Measurements from ENCODE around the gene SANBR. TPM values are rescaled to one million over a fixed set of nuclear protein-coding genes. Genes with fewer than 3 reads are reported as not detected.

The SANBR gene
- total RNA-seq, 4 donors from 2014 or later = 5.3 to 16.3 (median 7.8) TPM

DNA sequence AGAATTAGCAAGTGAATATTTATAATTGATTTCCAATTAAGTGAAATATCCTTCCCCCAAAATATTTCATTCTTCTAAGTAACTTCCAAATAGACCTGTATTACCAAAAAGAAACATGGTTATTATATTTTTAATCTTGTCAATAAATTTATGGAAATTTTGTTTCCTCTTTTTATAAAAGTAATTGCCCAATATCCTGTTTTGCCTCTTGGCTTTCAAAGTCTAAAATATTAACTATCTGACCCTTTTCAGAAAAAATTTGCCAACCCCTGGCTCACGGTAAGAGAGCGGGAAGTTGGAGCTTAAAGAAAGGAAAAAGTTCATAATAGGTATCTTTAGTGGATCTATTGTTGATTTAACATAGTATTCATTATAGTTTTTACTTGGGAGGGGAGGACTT is 20.4 kb upstream of the SANBR start:
- Histone ChIP-seq H3K27me3 (no peaks in the 10 kb centered on the region), H3K27ac (peak overlapping the region in 1 of 3 donors; percentile 19), H3K4me3 (replicated peaks in 1 of 3) (no peak overlapping the region), H3K36me3 (peaks cover 15 to 18% of the 10 kb centered on the region in 2 donors), H3K9me3 (no peaks in the 10 kb centered on the region), H3K4me1 (peaks cover 2 to 11% of the 10 kb centered on the region in 2 donors)
- TF ChIP-seq, protein P1, sequence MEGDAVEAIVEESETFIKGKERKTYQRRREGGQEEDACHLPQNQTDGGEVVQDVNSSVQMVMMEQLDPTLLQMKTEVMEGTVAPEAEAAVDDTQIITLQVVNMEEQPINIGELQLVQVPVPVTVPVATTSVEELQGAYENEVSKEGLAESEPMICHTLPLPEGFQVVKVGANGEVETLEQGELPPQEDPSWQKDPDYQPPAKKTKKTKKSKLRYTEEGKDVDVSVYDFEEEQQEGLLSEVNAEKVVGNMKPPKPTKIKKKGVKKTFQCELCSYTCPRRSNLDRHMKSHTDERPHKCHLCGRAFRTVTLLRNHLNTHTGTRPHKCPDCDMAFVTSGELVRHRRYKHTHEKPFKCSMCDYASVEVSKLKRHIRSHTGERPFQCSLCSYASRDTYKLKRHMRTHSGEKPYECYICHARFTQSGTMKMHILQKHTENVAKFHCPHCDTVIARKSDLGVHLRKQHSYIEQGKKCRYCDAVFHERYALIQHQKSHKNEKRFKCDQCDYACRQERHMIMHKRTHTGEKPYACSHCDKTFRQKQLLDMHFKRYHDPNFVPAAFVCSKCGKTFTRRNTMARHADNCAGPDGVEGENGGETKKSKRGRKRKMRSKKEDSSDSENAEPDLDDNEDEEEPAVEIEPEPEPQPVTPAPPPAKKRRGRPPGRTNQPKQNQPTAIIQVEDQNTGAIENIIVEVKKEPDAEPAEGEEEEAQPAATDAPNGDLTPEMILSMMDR (IDR thresholded peaks at IDR 0.05) = no peak
- TF ChIP-seq POLR2A (IDR thresholded peaks at IDR 0.05) = no peak
- 68 to 85% methylated on average over 2 of the region's 2 CpGs for WGBS, 2 donors
- intact Hi-C loops (cut with DNase I) = no loop called here
- DNase-seq = no peak

DNA sequence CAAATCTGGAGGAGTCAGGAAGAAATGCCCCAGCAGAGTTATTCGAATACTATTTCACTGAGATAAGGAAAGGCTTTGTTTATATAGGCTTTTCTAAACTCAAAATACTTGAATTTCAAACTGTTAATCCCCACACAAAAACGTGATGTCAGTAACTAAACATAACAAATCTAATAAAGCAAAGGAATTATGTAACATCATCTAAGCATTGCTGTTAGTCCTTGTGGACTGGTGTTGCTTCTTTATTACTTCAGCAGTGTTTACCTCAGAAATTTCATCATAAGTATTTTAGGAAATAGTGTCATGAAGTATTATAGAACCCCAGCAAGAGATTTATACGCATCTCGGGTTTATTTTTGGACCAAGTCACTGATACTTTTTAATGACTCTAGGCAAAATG is 19.7 kb upstream of the SANBR start:
- DNase-seq = no peak
- intact Hi-C loops (cut with DNase I) = no loop called here
- peak overlapping the region in 1 of 3 donors; percentile 19 for H3K27ac ChIP-seq
- TF ChIP-seq, protein P1 (IDR thresholded peaks at IDR 0.05) = no peak
- no peak for TF ChIP-seq POLR2A (IDR thresholded peaks at IDR 0.05)
- H3K4me1 ChIP-seq = peaks cover 2 to 11% of the 10 kb centered on the region in 2 donors
- WGBS, 2 donors = 65 to 71% methylated on average over 4 of the region's 4 CpGs
- no peaks in the 10 kb centered on the region for H3K9me3 ChIP-seq
- H3K27me3 ChIP-seq = no peaks in the 10 kb centered on the region
- H3K4me3 ChIP-seq (replicated peaks in 1 of 3) = no peak overlapping the region
- peaks cover 21 to 23% of the 10 kb centered on the region in 2 donors for H3K36me3 ChIP-seq

GRCh38 chr2:61055557-61055956 is 10.1 kb upstream of the SANBR start:
- H3K36me3 ChIP-seq = peaks cover 6 to 8% of the 10 kb centered on the region in 2 donors
- H3K27me3 ChIP-seq = no peaks in the 10 kb centered on the region
- no peak for TF ChIP-seq POLR2A (IDR thresholded peaks at IDR 0.05)
- TF ChIP-seq, protein P1 (IDR thresholded peaks at IDR 0.05) = no peak
- intact Hi-C loops (cut with DNase I) = no loop called here
- WGBS, 2 donors = 74 to 85% methylated on average over 2 of the region's 2 CpGs
- no peaks in the 10 kb centered on the region for H3K4me1 ChIP-seq
- no peaks in the 10 kb centered on the region for H3K9me3 ChIP-seq
- H3K4me3 ChIP-seq (replicated peaks in 1 of 3) = no peak overlapping the region
- no peak overlapping the region for H3K27ac ChIP-seq
- DNase-seq = no peak

DNA sequence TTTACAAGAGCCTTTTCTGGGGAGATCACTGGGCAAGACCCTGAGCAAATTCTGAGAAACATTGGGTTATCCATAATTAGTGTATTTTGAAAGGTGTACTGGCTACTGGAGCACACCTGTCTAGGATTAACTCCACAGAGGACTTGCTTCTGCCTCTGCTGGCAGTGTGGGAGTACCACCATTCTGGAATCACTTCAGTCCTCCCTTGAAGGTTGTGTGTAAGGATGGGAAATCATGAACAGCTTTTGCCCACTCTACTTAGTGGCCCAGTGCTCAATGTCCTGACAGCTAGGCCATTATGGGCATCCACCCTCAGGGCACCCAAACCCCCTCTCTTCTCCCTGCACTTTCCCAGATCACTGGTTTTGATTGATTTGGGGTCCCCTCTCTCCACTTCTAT is 8.1 kb upstream of the SANBR start:
- no peaks in the 10 kb centered on the region for H3K36me3 ChIP-seq

DNA sequence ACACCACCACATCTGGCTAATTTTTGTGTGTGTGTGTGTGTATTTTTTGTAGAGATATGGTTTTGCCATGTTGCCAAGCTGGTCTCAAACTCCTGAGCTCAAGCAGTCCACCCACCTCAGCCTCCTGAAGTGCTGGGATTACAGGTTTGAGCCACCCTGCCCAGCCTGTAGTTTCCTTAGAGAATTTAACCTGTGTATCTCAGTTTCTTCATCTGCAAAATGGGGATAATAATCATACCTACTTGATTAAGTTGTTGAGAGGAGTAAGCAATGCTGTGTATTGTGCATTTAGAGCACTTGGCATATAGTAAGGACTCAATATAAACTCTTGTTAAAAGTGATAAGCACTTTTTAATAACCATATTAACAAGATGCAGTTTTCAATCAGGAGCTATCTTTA is 6.3 kb upstream of the SANBR start:
- Histone ChIP-seq H3K27ac (no peak overlapping the region), H3K9me3 (no peaks in the 10 kb centered on the region), H3K27me3 (no peaks in the 10 kb centered on the region), H3K36me3 (no peaks in the 10 kb centered on the region), H3K4me1 (no peaks in the 10 kb centered on the region), H3K4me3 (replicated peaks in 1 of 3) (no peak overlapping the region)
- intact Hi-C loops (cut with DNase I) = no loop called here
- TF ChIP-seq, protein P1 (IDR thresholded peaks at IDR 0.05) = no peak
- no peak for TF ChIP-seq POLR2A (IDR thresholded peaks at IDR 0.05)
- DNase-seq = no peak

More for the DNA sequence above, 8.1 kb upstream of the SANBR start:
- H3K9me3 ChIP-seq = no peaks in the 10 kb centered on the region
- TF ChIP-seq, protein P1 (IDR thresholded peaks at IDR 0.05) = no peak
- intact Hi-C loops (cut with DNase I) = no loop called here
- no peak overlapping the region for H3K27ac ChIP-seq
- no peaks in the 10 kb centered on the region for H3K27me3 ChIP-seq
- H3K4me3 ChIP-seq (replicated peaks in 1 of 3) = no peak overlapping the region
- no peak for DNase-seq
- no peaks in the 10 kb centered on the region for H3K4me1 ChIP-seq

Measured in thyroid gland (tissue), 4 donors.